CD14-positive monocyte (primary cell): ENCODE measurements around the gene FAM184A. TPM values are rescaled to one million over a fixed set of nuclear protein-coding genes. Genes with fewer than 3 reads are reported as not detected.

ENCODE experiments used
- DNase-seq, 3 donors: peaks; one replicate each; pipeline ENCODE4 v3.0.0-alpha.2; 2011 to 2022
- H2AFZ ChIP-seq: 2 replicates; pipeline ENCODE4 v1.6.0; 2012; ENCODE audit warnings: mild to moderate bottlenecking, low read depth, low read length, inconsistent platforms; ENCODE audit not compliant: insufficient read depth, poor library complexity, severe bottlenecking
- H3K27ac ChIP-seq, 2 donors: 1 replicate in 1 of 2; 2 replicates in 1 of 2; pipeline ENCODE4 v1.5.1; 2012 to 2013; ENCODE audit warnings: low read length in 2 of 2, control low read depth in 1 of 2, inconsistent platforms in 1 of 2, low read depth in 1 of 2, mild to moderate bottlenecking in 1 of 2
- H3K27me3 ChIP-seq, 2 donors: one replicate each; pipeline versions ENCODE4 v1.6.0 to v1.6.1; 2011 to 2013; ENCODE audit warnings: low read length in 2 of 2; ENCODE audit not compliant: control insufficient read depth in 2 of 2, insufficient read depth in 2 of 2
- H3K36me3 ChIP-seq, 2 donors: replicated peaks in 1 of 2; 1 replicate in 1 of 2; 2 replicates in 1 of 2; pipeline versions ENCODE4 v1.5.1 to v1.6.1; 2012 to 2013; ENCODE audit warnings: low read length in 2 of 2, control low read depth in 1 of 2, inconsistent platforms in 1 of 2, mild to moderate bottlenecking in 1 of 2; ENCODE audit not compliant: insufficient read depth in 2 of 2, control insufficient read depth in 1 of 2
- H3K4me1 ChIP-seq, 2 donors: 1 replicate in 1 of 2; 2 replicates in 1 of 2; pipeline versions ENCODE4 v1.5.1 to v1.6.1; 2012 to 2013; ENCODE audit warnings: low read length in 2 of 2, control low read depth in 1 of 2, inconsistent platforms in 1 of 2, mild to moderate bottlenecking in 1 of 2, moderate library complexity in 1 of 2; ENCODE audit not compliant: insufficient read depth in 2 of 2, control insufficient read depth in 1 of 2
- H3K4me2 ChIP-seq: replicated peaks from 2 replicates; pipeline ENCODE3; 2012; ENCODE audit warnings: low read length, moderate library complexity, mild to moderate bottlenecking; ENCODE audit not compliant: poor library complexity, severe bottlenecking; ENCODE audit errors: extremely low read depth
- H3K4me3 ChIP-seq, 3 experiments: fragments of 200-600 bp in 1 of 3; sonication (generic) in 1 of 3; replicated peaks in 1 of 3; 1 replicate in 2 of 3; 2 replicates in 1 of 3; pipeline ENCODE4 v1.5.1; 2011 to 2013; ENCODE audit warnings: low read length in 3 of 3, mild to moderate bottlenecking in 3 of 3, control low read depth in 2 of 3, low read depth in 2 of 3, inconsistent platforms in 1 of 3, moderate library complexity in 1 of 3
- H3K79me2 ChIP-seq: 2 replicates; pipeline ENCODE4 v1.6.0; 2012; ENCODE audit warnings: mild to moderate bottlenecking, control low read depth, inconsistent platforms, low read length, moderate library complexity; ENCODE audit not compliant: insufficient read depth
- H3K9ac ChIP-seq: 2 replicates; pipeline ENCODE4 v1.6.0; 2017; ENCODE audit warnings: low read length, mild to moderate bottlenecking; ENCODE audit not compliant: insufficient read depth, poor library complexity, severe bottlenecking
- H3K9me3 ChIP-seq, 2 donors: replicated peaks in 1 of 2; 1 replicate in 1 of 2; 2 replicates in 1 of 2; pipeline versions ENCODE4 v1.5.1 to v1.6.1; 2012 to 2013; ENCODE audit warnings: low read length in 2 of 2, control low read depth in 1 of 2; ENCODE audit not compliant: control insufficient read depth in 1 of 2, insufficient read depth in 1 of 2
- H4K20me1 ChIP-seq: 2 replicates; pipeline ENCODE4 v1.6.0; 2012; ENCODE audit warnings: mild to moderate bottlenecking, low read length, control low read depth, moderate library complexity; ENCODE audit not compliant: insufficient read depth
- H3K27ac Mint-ChIP-seq, 7 donors: one replicate each; pipeline ENCODE4 v1.8.0; 2020; ENCODE audit warnings: mild to moderate bottlenecking in 7 of 7, mixed read lengths in 7 of 7, moderate library complexity in 6 of 7, inconsistent platforms in 2 of 7
- H3K27me3 Mint-ChIP-seq, 3 donors: one replicate each; pipeline ENCODE4 v1.8.0; 2021 to 2022; ENCODE audit warnings: low read depth in 3 of 3, mild to moderate bottlenecking in 3 of 3, mixed read lengths in 3 of 3, moderate library complexity in 3 of 3, inconsistent platforms in 1 of 3
- H3K36me3 Mint-ChIP-seq, 2 donors: one replicate each; pipeline ENCODE4 v1.8.0; 2020; ENCODE audit warnings: mixed read lengths in 2 of 2, inconsistent platforms in 1 of 2, mild to moderate bottlenecking in 1 of 2
- H3K4me1 Mint-ChIP-seq: one replicate; pipeline ENCODE4 v1.8.0; 2020; ENCODE audit warnings: mild to moderate bottlenecking, mixed read lengths
- H3K4me3 Mint-ChIP-seq, 2 donors: one replicate each; pipeline ENCODE4 v1.8.0; 2020; ENCODE audit warnings: mild to moderate bottlenecking in 2 of 2, mixed read lengths in 2 of 2, moderate library complexity in 1 of 2
- H3K9me3 Mint-ChIP-seq, 7 donors: one replicate each; pipeline ENCODE4 v1.8.0; 2020 to 2022; ENCODE audit warnings: mixed read lengths in 7 of 7, mild to moderate bottlenecking in 6 of 7, moderate library complexity in 6 of 7, inconsistent platforms in 2 of 7
- WGBS: methylation state at CpG from one replicate; pipeline ENCODE4 v1.1.5; 2013; ENCODE audit warnings: missing lambda C conversion rate; ENCODE audit not compliant: insufficient coverage; 5-methylcytosine and 5-hydroxymethylcytosine counted together
- intact Hi-C, 2 donors: fragments of 100-400 bp; cut with micrococcal nuclease; formaldehyde crosslinking; loops; one replicate each; pipeline versions ENCODE4 v1.15.0 to v1.15.1; 2023
- polyA plus RNA-seq, 3 donors: library from polyadenylated mRNA; depleted of rRNA in 1 of 3; unstranded in 2 of 3; stranded (reverse) in 1 of 3; fragments of 300-500 nt in 2 of 3; fragments of >200 nt in 1 of 3; fragmentation: Illumina TruSeq in 2 of 3; gene quantifications; 1 replicate in 2 of 3; 2 replicates in 1 of 3; pipeline ENCODE4 v1.2.3, GENCODE V29; 2012 to 2021
- TF ChIP-seq, protein P1 (sequence below): fragments of 200-600 bp; IDR thresholded peaks from one replicate; pipeline ENCODE4 v1.8.0; 2022; ENCODE audit warnings: antibody characterized with exemption, mild to moderate bottlenecking

The FAM184A gene
- polyA plus RNA-seq, 3 donors, result not detected

DNA sequence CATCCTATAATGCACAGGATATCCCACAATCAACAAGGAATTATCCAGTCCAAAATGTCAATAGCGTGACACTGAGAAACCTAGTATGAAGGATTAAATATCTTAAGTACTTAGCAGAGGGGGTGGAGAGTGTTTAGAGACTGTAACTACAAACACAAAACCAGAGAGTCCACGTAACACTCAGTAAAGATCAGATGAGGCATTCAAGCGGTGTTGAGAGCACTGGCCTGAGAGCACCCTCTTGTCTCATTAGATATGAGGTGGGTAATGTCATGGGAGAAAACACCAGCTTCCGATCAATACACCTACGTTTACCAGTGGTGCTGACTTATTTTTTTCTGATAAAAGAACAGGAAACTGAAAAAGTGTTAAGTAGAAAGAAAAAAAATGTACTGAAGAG is 2.3 kb downstream of the FAM184A start:
- Mint-ChIP-seq H3K4me1 (peaks cover 19% of the 10 kb centered on the region), H3K9me3 (peaks cover 0 to 4% (median 0%) of the 10 kb centered on the region in 7 donors), H3K36me3 (no peaks in the 10 kb centered on the region), H3K4me3 (no peak overlapping the region), H3K27ac (no peak overlapping the region), H3K27me3 (peaks cover 36 to 42% (median 38%) of the 10 kb centered on the region in 3 donors)
- Histone ChIP-seq H3K4me2 (no peak overlapping the region), H3K27ac (no peak overlapping the region), H3K4me1 (peaks cover 6 to 22% of the 10 kb centered on the region in 2 donors), H2AFZ (no peak overlapping the region), H4K20me1 (no peaks in the 10 kb centered on the region), H3K79me2 (no peaks in the 10 kb centered on the region), H3K9ac (no peak overlapping the region), H3K36me3 (no peaks in the 10 kb centered on the region), H3K4me3 (no peak overlapping the region), H3K9me3 (no peaks in the 10 kb centered on the region), H3K27me3 (peaks cover 20 to 40% of the 10 kb centered on the region in 2 donors)
- TF ChIP-seq, protein P1, sequence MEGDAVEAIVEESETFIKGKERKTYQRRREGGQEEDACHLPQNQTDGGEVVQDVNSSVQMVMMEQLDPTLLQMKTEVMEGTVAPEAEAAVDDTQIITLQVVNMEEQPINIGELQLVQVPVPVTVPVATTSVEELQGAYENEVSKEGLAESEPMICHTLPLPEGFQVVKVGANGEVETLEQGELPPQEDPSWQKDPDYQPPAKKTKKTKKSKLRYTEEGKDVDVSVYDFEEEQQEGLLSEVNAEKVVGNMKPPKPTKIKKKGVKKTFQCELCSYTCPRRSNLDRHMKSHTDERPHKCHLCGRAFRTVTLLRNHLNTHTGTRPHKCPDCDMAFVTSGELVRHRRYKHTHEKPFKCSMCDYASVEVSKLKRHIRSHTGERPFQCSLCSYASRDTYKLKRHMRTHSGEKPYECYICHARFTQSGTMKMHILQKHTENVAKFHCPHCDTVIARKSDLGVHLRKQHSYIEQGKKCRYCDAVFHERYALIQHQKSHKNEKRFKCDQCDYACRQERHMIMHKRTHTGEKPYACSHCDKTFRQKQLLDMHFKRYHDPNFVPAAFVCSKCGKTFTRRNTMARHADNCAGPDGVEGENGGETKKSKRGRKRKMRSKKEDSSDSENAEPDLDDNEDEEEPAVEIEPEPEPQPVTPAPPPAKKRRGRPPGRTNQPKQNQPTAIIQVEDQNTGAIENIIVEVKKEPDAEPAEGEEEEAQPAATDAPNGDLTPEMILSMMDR, result no peak
- intact Hi-C loops, result no loop called here
- no peak for DNase-seq
- WGBS, result 100% methylated on average over 1 of the region's 5 CpGs

DNA sequence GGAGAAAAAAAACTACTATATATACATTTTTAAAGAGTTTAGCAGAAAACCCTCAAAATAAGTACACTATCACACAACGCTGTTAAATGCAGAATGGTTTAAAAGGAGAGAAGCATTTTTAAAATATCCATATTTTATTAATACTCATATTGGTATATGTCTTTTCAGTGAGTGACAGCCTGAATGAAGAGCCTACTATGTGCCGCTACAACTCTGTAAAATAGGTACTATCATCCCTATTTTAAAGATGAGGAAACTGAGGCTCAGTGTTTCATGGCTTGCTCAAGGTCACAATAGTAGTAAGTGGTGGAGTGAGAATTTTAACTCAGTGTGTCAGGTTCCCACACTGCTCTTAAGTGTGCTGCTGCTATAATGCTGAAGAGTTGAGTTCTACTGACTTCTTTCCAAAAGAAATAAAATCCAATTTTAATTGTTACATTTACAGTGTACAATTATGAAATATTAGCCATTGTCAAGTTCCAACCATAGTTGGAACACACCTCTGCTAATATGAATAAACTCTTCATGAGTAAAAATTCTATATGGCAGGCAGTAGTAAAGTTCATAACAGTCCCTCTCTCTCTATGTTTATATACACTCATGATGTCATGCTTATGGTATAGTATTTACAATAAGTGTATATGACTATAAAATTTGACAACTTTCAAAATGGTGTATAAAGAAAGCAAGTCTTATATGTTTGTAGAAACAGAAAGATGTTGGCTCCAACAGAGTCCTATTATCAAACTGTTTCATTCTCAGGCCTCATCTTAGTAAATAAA is 3.1 kb downstream of the FAM184A start:
- H3K36me3 ChIP-seq, result no peaks in the 10 kb centered on the region
- no peak overlapping the region for H3K4me3 ChIP-seq
- no peak overlapping the region for H3K4me2 ChIP-seq
- H3K79me2 ChIP-seq, result no peaks in the 10 kb centered on the region
- no peak for DNase-seq
- intact Hi-C loops, result no loop called here
- H4K20me1 ChIP-seq, result no peaks in the 10 kb centered on the region
- Mint-ChIP-seq H3K27ac (no peak overlapping the region), H3K4me3 (no peak overlapping the region), H3K36me3 (no peaks in the 10 kb centered on the region), H3K27me3 (peaks cover 34 to 40% (median 34%) of the 10 kb centered on the region in 3 donors), H3K9me3 (peaks cover 0 to 4% (median 0%) of the 10 kb centered on the region in 7 donors), H3K4me1 (peaks cover 19% of the 10 kb centered on the region)
- H2AFZ ChIP-seq, result no peak overlapping the region
- no CpG with 5 or more reads among the region's 2 CpGs for WGBS
- peaks cover 20 to 35% of the 10 kb centered on the region in 2 donors for H3K27me3 ChIP-seq
- TF ChIP-seq, protein P1, result no peak
- H3K9me3 ChIP-seq, result no peaks in the 10 kb centered on the region
- no peak overlapping the region for H3K27ac ChIP-seq
- peaks cover 6 to 22% of the 10 kb centered on the region in 2 donors for H3K4me1 ChIP-seq
- H3K9ac ChIP-seq, result no peak overlapping the region
